Measurements from ENCODE around the gene ZNF747.

ZNF747 gene

DNA sequence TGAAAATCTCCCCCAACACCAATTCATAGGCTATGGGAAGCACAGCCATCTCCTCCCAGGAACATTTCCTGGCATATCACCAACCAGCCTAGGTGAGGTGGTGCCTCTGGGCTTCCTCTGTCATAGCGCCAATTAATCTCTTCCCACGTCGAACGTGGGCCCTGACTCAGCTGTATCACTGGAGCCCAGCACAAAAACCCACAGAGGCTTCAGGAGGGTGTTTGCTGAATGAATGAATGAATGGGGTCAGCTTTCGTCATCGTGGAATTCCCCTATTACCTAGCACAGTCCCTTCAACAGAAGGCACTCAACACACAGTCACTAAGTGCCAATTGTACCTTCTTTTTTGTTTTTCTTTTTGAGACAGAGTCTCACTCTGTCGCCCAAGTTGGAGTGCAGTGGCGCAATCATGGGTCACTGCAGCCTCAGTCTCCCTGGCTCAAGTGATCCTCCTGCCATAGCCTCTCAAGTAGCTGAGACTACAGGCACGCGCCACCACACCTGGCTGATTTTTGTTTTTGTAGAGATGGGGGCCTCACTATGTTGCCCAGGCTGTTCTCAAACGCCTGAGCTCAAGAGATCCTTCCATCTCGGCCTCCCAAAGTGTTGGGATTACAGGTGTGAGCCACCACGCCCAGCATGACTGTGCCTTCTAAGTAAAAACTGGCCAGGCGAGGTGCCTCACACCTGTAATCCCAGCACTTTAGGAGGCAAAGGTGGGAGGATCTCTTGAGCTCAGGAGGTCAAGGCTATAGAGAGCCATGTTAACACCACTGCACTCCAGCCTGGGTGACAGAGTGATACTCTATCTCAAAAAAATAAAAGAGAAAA lies 32.7 kb upstream of the ZNF747 start:
- H3K79me2 ChIP-seq (ENCODE audit: control insufficient read depth, insufficient read depth, low read length, unreplicated experiment): no peaks in the 10 kb centered on the region
- peaks cover 14% of the 10 kb centered on the region for H3K4me1 ChIP-seq (ENCODE audit: control insufficient read depth, insufficient read depth, low read length, unreplicated experiment)
- H3K4me3 ChIP-seq (ENCODE audit: low read depth, low read length): no peak overlapping the region
- no peak overlapping the region for H2AFZ ChIP-seq (ENCODE audit: low read length, unreplicated experiment)
- no peaks in the 10 kb centered on the region for H3K27me3 ChIP-seq (ENCODE audit: insufficient read depth, low read length)
- H3K27ac ChIP-seq (ENCODE audit: low read depth, low read length): peak overlapping the region; percentile 85
- no peaks in the 10 kb centered on the region for H3K36me3 ChIP-seq (ENCODE audit: insufficient read depth, low read length)

- Histone ChIP-seq H3K36me3 (ENCODE audit: insufficient read depth, low read length) (no peaks in the 10 kb centered on the region), H3K4me3 (ENCODE audit: low read depth, low read length) (no peak overlapping the region), H2AFZ (ENCODE audit: low read length, unreplicated experiment) (no peak overlapping the region), H3K4me1 (ENCODE audit: control insufficient read depth, insufficient read depth, low read length, unreplicated experiment) (peaks cover 14% of the 10 kb centered on the region), H3K27me3 (ENCODE audit: insufficient read depth, low read length) (no peaks in the 10 kb centered on the region), H3K79me2 (ENCODE audit: control insufficient read depth, insufficient read depth, low read length, unreplicated experiment) (no peaks in the 10 kb centered on the region), H3K27ac (ENCODE audit: low read depth, low read length) (no peak overlapping the region)
Observed at GRCh38 chr16:30566531-30566930, 31.9 kb upstream of the ZNF747 start.

DNA sequence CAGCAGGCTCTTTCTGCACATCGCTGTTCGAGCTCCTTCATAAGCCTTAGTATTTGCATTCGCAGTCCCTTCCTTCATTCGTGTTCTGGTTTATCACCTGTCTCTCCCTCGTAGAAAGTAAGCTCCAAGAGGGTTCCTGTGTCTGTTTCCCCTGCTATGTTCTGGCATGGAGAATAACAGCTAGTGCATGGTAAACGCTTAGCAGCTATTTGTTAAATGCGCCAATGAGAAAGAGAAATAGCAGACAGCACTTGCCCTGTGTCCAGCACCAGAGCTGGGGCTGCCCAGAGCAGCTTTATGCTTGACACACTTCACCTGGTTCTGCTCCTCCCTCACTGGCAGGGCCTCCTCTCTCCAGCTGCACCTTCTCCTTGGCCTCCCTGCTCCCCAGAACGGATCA lies 31.3 kb upstream of the ZNF747 start:
- no peak overlapping the region for H2AFZ ChIP-seq (ENCODE audit: low read length, unreplicated experiment)
- no peaks in the 10 kb centered on the region for H3K79me2 ChIP-seq (ENCODE audit: control insufficient read depth, insufficient read depth, low read length, unreplicated experiment)
- H3K4me3 ChIP-seq (ENCODE audit: low read depth, low read length): no peak overlapping the region
- H3K27ac ChIP-seq (ENCODE audit: low read depth, low read length): no peak overlapping the region
- H3K4me1 ChIP-seq (ENCODE audit: control insufficient read depth, insufficient read depth, low read length, unreplicated experiment): peaks cover 14% of the 10 kb centered on the region
- H3K36me3 ChIP-seq (ENCODE audit: insufficient read depth, low read length): no peaks in the 10 kb centered on the region
- H3K27me3 ChIP-seq (ENCODE audit: insufficient read depth, low read length): no peaks in the 10 kb centered on the region

DNA sequence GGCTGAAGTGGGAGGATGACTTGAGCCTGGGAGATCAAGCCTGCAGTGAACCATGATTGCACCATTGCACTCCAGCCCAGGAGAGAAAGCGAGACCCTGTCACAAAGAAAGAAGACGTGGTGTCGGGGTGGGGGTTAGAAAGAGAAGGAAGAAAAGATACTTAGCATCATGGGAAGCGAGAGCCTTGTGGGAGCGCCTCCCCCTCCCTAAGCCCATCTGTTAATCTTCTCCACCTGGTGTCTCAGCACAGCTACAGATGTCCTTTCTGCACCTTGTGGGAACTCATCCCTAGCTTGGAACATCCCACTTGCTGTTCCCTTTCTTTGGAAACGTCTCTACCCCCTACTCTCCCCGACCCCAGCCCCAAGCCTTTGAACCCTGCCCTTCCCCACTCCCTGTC lies 30.9 kb upstream of the ZNF747 start:
- Histone ChIP-seq H3K27ac (ENCODE audit: low read depth, low read length) (no peak overlapping the region), H3K36me3 (ENCODE audit: insufficient read depth, low read length) (no peaks in the 10 kb centered on the region), H3K4me1 (ENCODE audit: control insufficient read depth, insufficient read depth, low read length, unreplicated experiment) (peaks cover 14% of the 10 kb centered on the region), H3K27me3 (ENCODE audit: insufficient read depth, low read length) (no peaks in the 10 kb centered on the region), H3K79me2 (ENCODE audit: control insufficient read depth, insufficient read depth, low read length, unreplicated experiment) (no peaks in the 10 kb centered on the region), H3K4me3 (ENCODE audit: low read depth, low read length) (no peak overlapping the region), H2AFZ (ENCODE audit: low read length, unreplicated experiment) (no peak overlapping the region)

DNA sequence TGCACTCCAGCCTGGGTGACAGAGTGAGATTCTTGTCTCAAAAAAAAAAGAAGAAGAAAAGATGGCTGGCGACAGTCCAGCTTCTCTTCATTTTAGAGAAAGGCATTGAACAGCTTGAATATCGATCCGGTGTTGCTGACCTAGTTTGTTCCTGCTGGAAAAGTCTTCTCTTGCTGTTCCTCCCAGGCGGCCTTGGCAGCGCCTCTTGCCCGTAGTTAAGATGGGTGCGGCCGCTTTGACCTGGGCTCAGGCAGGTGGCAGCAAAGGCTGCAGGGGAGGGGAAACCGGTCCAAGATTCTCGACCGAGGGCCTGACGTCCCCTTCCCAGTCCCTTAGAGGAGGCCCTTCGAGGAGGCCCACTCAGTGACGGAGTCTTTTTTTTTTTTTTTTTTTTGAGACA lies 27.4 kb upstream of the ZNF747 start:
- Histone ChIP-seq H3K27ac (ENCODE audit: low read depth, low read length) (no peak overlapping the region), H2AFZ (ENCODE audit: low read length, unreplicated experiment) (no peak overlapping the region), H3K4me1 (ENCODE audit: control insufficient read depth, insufficient read depth, low read length, unreplicated experiment) (peaks cover 3% of the 10 kb centered on the region), H3K4me3 (ENCODE audit: low read depth, low read length) (no peak overlapping the region), H3K27me3 (ENCODE audit: insufficient read depth, low read length) (no peaks in the 10 kb centered on the region), H3K36me3 (ENCODE audit: insufficient read depth, low read length) (no peaks in the 10 kb centered on the region), H3K79me2 (ENCODE audit: control insufficient read depth, insufficient read depth, low read length, unreplicated experiment) (peaks cover 5% of the 10 kb centered on the region)

- Histone ChIP-seq H3K4me3 (ENCODE audit: low read depth, low read length) (peak overlapping the region; percentile 66), H3K36me3 (ENCODE audit: insufficient read depth, low read length) (no peaks in the 10 kb centered on the region), H3K27me3 (ENCODE audit: insufficient read depth, low read length) (no peaks in the 10 kb centered on the region), H3K4me1 (ENCODE audit: control insufficient read depth, insufficient read depth, low read length, unreplicated experiment) (no peaks in the 10 kb centered on the region), H3K79me2 (ENCODE audit: control insufficient read depth, insufficient read depth, low read length, unreplicated experiment) (peaks cover 7% of the 10 kb centered on the region), H3K27ac (ENCODE audit: low read depth, low read length) (no peak overlapping the region), H2AFZ (ENCODE audit: low read length, unreplicated experiment) (no peak overlapping the region)
Observed at GRCh38 chr16:30561089-30561816, 26.6 kb upstream of the ZNF747 start.

DNA sequence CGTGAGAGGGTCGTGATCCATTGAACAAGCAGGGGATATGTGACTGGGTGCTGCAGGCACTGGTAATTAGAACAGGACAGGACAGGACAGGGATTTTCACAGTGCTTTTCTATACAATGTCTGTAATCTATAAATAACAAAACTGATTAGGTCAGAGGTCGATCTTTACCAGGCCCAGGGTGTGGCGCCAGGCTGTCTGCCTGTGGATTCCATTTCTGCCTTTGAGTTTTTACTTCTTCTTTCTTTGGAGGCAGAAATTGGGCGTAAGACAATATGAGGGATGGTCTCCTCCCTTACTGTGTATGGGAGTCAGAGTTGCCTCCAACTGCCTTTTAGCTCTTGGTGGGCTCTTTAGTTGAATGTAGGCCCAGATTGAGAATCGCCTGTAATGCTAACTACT lies 25.0 kb upstream of the ZNF747 start:
- no peak overlapping the region for H2AFZ ChIP-seq (ENCODE audit: low read length, unreplicated experiment)
- no peaks in the 10 kb centered on the region for H3K4me1 ChIP-seq (ENCODE audit: control insufficient read depth, insufficient read depth, low read length, unreplicated experiment)
- H3K27me3 ChIP-seq (ENCODE audit: insufficient read depth, low read length): no peaks in the 10 kb centered on the region
- H3K4me3 ChIP-seq (ENCODE audit: low read depth, low read length): no peak overlapping the region
- H3K36me3 ChIP-seq (ENCODE audit: insufficient read depth, low read length): no peaks in the 10 kb centered on the region
- H3K79me2 ChIP-seq (ENCODE audit: control insufficient read depth, insufficient read depth, low read length, unreplicated experiment): peaks cover 7% of the 10 kb centered on the region
- H3K27ac ChIP-seq (ENCODE audit: low read depth, low read length): no peak overlapping the region

DNA sequence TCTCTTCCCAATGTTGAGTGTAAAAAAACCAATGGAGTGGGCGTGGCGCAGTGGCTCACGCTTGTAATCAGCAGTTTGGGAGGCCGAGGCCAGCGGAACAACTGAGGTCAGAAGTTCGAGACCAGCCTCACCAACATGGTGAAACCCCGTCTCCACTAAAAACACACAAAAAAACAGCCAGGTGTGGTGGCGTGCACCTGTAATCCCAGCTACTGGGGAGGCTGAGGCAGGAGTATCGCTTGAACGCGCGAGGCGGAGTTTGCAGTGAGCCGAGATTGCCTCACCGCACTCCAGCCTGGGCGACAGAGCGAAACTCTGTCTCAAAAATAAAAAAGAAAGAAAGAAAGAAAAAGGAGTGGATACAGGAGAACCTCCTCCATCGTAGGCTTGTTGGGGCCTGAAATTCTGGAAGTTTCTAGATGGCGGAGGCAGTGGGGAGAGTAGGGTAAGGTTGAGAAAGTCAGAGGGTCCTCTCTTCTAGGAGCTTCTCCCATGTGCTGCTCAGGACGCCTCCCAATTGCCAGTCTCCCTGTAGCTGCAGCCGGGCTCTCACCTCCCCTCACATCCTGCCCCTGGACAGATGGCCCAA lies 24.2 kb upstream of the ZNF747 start:
- no peaks in the 10 kb centered on the region for H3K27me3 ChIP-seq (ENCODE audit: insufficient read depth, low read length)
- peak overlapping the region; percentile 47 for H2AFZ ChIP-seq (ENCODE audit: low read length, unreplicated experiment)
- H3K27ac ChIP-seq (ENCODE audit: low read depth, low read length): peak overlapping the region; percentile 28; the same call in 1 of the 2 replicates
- H3K36me3 ChIP-seq (ENCODE audit: insufficient read depth, low read length): no peaks in the 10 kb centered on the region
- H3K79me2 ChIP-seq (ENCODE audit: control insufficient read depth, insufficient read depth, low read length, unreplicated experiment): peaks cover 7% of the 10 kb centered on the region
- no peaks in the 10 kb centered on the region for H3K4me1 ChIP-seq (ENCODE audit: control insufficient read depth, insufficient read depth, low read length, unreplicated experiment)
- H3K4me3 ChIP-seq (ENCODE audit: low read depth, low read length): peak overlapping the region; percentile 86

- H3K36me3 ChIP-seq (ENCODE audit: insufficient read depth, low read length): no peaks in the 10 kb centered on the region
- H2AFZ ChIP-seq (ENCODE audit: low read length, unreplicated experiment): peak within 1 kb of the TSS; percentile 86
- H3K79me2 ChIP-seq (ENCODE audit: control insufficient read depth, insufficient read depth, low read length, unreplicated experiment): peaks cover 7% of the 10 kb centered on the region
- H3K27ac ChIP-seq (ENCODE audit: low read depth, low read length): peak within 1 kb of the TSS; percentile 70
- no peaks in the 10 kb centered on the region for H3K4me1 ChIP-seq (ENCODE audit: control insufficient read depth, insufficient read depth, low read length, unreplicated experiment)
- no peaks in the 10 kb centered on the region for H3K27me3 ChIP-seq (ENCODE audit: insufficient read depth, low read length)
- peak within 1 kb of the TSS; percentile 86 for H3K4me3 ChIP-seq (ENCODE audit: low read depth, low read length)
Observed at GRCh38 chr16:30557957-30558788, 23.5 kb upstream of the ZNF747 start, which contains the start of gene ZNF764. Gene ZNF764 (minus strand): TSS chr16:30558374. CDS start chr16:30558182, 192 bp downstream.

- Histone ChIP-seq H3K4me1 (ENCODE audit: control insufficient read depth, insufficient read depth, low read length, unreplicated experiment) (no peaks in the 10 kb centered on the region), H3K27ac (ENCODE audit: low read depth, low read length) (peak overlapping the region; percentile 70; the same call in 1 of the 2 replicates), H3K79me2 (ENCODE audit: control insufficient read depth, insufficient read depth, low read length, unreplicated experiment) (peaks cover 7% of the 10 kb centered on the region), H3K36me3 (ENCODE audit: insufficient read depth, low read length) (no peaks in the 10 kb centered on the region), H2AFZ (ENCODE audit: low read length, unreplicated experiment) (peak overlapping the region; percentile 86), H3K4me3 (ENCODE audit: low read depth, low read length) (peak overlapping the region; percentile 86), H3K27me3 (ENCODE audit: insufficient read depth, low read length) (no peaks in the 10 kb centered on the region)
Observed at GRCh38 chr16:30557707-30557956, 23.0 kb upstream of the ZNF747 start.
